ENCODE results near the gene KPNA6.
"Not testable (repeated sequence)": the region's sequence is repeated elsewhere in the genome, so short reads cannot be mapped to it uniquely, and the experiment has no call there.

Gene KPNA6

GRCh38 chr1:32142446-32143301 lies 34.8 kb downstream of the KPNA6 start:
- DNase-seq (ENCODE audit: low spot score) = peak; percentile 54

DNA sequence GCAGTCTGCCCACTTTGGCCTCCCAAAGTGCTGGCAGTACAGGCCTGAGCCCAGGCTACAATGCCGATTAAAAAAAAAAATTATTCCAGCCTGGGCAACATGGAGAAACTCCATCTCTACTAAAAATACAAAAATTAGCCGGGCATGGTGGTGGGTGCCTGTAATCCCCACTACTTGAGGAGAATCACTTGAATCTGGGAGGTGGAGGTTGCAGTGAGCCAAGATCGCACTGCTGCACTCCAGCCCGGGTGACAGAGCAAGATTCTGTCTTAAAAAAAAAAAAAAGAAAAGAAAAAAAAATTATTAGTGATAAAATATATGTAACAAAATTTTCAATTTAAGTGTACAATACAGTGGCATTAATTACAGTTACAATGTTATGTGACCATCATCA lies 35.4 kb downstream of the KPNA6 start:
- DNase-seq (ENCODE audit: low spot score) = not testable (repeated sequence)

DNA sequence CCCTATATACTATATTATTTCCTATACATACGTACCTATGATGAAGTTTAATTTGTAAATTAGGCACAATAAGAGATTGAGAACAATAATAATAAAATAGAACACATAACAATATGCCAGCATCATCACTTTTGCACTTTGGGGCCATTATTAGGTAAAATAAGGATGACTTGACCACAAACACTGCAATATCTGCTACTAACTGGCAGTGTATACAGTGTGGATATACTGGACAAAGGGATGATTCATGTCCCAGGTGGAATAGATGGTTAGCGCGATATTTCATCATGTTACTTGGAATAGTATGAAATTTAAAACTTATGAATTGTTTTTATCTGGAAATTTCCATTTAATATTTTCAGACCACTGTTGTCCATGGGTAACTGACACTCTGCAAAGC lies 36.2 kb downstream of the KPNA6 start:
- no peak for DNase-seq (ENCODE audit: low spot score)

GRCh38 chr1:32147799-32148198 lies 39.9 kb downstream of the KPNA6 start:
- not testable (repeated sequence) for DNase-seq (ENCODE audit: low spot score)

DNA sequence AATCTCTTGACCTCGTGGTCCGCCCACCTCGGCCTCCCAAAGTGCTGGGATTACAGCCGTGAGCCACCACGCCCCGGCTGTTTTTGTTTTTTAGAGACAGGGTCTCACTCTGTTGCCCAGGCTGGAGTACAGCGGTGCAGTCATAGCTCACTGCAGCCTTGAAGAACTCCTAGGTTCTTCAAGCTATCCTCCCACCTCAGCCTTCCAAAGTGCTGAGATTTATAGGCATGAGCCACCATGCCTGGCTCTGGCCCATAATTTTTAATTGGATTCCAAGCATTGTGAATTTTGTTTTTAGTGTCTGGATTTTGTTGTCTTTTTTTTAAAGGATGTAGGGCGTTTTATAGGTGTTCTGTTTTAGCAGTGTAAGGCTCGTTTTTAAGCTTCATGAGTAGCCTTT lies 43.0 kb downstream of the KPNA6 start:
- no peak for DNase-seq (ENCODE audit: low spot score)

DNA sequence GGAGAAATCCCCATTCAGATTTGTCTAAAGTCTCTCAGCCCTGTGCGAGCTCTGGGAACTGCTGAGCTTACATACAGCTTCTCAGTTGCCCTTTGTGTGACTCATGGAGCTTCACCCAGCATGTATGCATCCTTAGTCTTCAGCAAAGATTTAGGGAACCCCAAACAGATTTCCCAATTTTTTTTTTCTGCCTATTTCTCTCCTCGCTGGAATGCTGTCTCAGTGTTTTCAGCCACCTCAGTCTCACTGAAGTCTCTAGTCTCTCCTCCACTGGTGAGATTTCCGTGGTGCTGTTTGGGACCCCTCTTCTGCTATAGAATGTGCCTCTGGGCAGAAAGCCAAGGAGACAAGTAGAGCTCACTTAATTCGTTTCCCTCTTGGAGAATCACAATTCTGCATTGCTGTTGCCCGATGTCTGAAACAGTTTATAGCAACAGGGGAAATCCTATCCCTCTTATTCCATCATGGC lies 43.5 kb downstream of the KPNA6 start:
- DNase-seq (ENCODE audit: low spot score) = peak; percentile 44

GRCh38 chr1:32159189-32159588 lies 51.3 kb downstream of the KPNA6 start:
- DNase-seq (ENCODE audit: low spot score) = no peak

- DNase-seq (ENCODE audit: low spot score) = no peak
Measured at GRCh38 chr1:32163405-32163804, 55.5 kb downstream of the KPNA6 start.

- DNase-seq (ENCODE audit: low spot score) = not testable (repeated sequence)
Measured at GRCh38 chr1:32165633-32166032, 57.8 kb downstream of the KPNA6 start.

- DNase-seq (ENCODE audit: low spot score) = no peak
Measured at GRCh38 chr1:32170991-32171390, 63.1 kb downstream of the KPNA6 start.

DNA sequence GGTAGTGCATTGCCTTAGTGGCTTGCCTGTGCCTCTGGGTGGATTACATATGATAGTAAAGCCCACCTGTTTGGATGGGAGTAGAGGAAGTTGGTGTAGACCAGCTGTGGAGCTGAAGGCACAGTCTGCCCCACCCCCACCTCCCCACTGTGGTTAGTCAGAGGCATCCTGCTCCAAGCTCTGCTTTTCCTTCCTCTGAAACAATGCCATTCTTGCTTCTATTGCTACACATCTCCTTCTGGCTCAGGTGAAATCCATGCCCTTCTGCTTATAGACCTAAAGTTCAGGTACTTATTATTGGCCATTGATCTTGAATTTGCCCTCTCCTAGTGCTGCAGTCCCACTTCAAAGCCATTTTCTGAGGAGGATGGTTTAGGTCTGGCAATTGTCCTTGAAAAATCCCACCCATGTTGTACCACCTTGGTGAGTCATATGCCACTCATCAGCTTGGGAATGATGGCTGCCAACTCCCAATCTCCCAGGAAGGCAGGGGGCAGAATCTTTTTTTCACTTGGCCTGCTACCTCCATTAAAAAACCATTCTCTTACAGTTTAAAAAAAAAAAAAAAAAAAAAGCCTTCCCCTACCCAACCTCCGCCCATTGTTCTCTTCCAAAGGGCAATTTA lies 64.9 kb downstream of the KPNA6 start:
- no peak for DNase-seq (ENCODE audit: low spot score)

DNA sequence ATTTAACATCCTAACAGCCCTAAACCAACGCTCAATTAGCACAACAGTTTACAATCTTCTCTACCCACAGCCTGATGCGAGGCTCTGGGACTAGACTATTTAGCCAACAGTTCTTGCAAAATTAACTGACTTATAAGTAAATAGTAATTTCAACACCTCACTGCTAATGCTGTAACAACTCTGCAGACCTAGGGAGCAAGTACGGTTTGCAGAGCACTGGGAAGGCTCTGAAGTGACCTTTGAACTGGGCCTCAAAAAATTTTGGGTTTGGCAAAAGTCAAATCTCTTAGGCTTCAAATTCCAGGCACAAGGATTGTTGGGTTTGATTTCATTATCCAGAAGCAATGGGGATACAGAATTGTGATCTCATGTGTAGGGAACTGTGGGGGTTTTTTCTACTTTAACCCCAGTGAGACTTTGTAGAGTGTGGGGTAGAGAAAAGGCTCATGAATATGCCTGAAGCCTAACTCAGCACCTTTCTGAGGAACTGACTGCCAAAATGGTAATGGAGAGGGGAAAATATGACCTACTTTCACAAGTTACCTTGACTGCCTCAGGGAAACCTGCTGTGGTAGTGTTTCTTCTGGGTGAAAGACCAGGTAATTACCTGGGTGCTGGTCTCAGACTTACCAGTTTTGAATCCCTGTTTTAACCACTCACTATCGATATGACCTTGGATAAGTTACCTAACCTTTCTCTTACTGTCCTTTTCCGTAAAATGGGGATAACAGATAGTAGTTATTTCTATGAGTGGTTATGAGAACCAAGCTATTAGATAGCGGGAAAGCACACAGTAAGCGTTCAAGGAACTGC lies 70.7 kb downstream of the KPNA6 start:
- DNase-seq (ENCODE audit: low spot score) = no peak

DNA sequence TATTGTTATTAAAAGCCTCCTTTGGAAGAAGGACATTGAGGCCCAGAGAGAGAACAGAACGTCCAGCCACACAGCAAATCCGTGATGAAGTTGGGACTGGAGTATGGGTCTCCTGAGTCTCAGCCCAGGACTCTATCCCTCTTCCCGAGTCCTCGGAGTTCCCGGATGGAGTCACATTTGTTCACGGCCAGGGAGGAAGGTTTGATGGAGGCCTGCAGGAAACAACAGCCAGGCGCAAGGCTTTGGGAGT lies 71.3 kb downstream of the KPNA6 start:
- no peak for DNase-seq (ENCODE audit: low spot score)

DNA sequence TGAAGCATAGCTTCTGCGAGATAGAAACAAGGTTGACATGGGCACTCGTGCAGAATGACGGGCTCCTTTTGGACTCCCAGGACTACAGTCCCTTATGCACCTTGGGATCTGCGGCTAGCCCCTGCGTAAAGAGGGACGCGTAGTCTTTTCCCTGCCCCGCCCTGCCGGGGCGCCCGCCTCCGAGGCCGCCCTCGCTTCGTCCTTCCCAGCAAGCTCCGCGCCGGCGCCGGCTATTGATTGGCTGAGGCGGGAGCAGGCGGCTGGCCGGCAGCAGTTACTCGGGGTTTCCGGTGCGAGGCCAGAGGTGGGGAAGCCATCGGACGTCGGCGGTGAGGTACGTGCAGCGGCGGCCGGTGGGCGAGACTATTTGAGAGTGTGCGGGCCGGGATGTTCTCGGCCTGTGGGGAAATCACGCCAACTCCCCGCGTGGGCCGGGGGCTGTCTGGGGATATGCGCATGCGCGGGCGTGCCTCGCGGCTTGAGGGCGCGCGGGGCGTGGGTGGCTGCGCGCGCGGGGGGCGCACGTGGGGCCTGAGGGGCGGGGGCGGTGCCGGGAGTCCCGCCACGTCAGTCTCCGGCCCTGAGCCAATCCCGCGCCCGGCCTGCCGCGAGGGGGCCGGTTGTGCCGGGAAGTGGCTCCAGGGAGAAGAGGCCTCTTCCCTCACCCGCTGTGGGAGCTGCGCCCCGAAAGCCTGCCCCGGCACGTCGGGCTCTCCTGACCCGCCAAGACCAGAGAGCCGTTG lies 71.8 kb downstream of the KPNA6 start, which contains the start of gene TXLNA:
TSS of gene TXLNA (plus strand) at position 233 of the 743 bp plus-strand sequence. CDS start 671 bp downstream, outside the sequence.
- peak; percentile 93 for DNase-seq (ENCODE audit: low spot score)

DNA sequence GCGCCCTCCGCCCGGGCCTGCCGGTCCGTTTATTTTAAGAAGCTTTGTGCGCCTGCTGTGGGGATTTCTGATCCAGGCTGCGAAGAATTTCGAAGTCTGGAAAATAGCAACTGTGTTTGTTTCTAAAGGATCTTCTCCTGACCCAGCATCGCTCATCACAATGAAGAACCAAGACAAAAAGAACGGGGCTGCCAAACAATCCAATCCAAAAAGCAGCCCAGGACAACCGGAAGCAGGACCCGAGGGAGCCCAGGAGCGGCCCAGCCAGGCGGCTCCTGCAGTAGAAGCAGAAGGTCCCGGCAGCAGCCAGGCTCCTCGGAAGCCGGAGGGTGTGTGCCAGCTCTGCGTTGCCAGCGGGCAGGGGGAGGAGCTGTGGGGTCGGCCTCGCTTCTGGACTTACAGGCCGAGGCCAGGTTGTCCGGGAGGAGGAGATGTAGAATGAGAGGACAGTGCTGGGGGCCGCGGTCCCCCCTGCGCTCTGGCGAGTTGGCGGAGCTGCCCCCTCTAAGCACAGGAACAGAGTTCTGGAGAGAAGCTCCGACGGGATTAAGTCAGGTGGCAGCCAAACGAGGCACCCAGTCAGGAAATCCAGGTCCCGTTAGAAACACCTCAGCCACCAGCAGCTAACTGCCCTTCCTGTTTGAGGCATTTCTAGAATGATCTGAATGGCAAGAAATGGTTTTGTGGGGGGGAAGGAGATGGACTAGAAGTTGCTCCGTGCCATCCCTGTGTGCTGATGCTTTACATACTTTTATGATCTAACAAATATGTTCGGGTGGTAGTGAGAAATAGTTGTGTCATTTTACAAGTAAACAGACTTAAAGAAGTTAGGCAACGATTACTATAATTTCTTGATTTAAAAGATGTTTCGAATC lies 72.6 kb downstream of the KPNA6 start:
- DNase-seq (ENCODE audit: low spot score) = peak; percentile 64

DNA sequence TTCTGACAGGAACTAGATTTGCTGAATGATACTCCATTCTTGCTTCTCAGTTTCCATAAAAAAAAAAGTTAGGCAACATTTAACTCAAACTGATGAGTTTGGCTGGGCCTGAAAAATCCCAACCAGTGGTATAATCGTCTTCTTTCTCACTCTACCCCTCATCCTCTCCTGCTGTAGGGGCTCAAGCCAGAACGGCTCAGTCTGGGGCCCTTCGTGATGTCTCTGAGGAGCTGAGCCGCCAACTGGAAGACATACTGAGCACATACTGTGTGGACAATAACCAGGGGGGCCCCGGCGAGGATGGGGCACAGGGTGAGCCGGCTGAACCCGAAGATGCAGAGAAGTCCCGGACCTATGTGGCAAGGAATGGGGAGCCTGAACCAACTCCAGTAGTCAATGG lies 73.2 kb downstream of the KPNA6 start:
- no peak for DNase-seq (ENCODE audit: low spot score)

- DNase-seq (ENCODE audit: low spot score) = no peak
Measured at GRCh38 chr1:32181563-32181962, 73.7 kb downstream of the KPNA6 start.

DNA sequence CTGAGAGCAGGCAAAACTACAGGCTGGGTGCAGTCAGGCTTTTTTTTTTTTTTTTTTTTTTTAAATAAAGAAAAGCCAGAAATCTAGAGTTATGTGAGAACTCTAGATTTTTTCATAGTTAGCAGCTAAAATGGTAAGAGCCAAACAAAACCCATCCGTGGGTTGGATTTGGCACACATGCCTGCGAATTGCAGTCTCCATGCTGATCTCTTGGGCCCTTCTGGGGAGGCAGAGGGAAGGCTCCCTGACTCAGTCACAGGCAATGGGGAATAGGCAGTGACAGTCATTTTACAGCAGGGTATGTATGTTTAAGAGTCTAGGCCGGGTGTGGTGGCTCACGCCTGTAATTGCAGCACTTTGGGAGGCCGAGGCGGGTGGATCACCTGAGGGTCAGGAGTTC lies 74.2 kb downstream of the KPNA6 start:
- DNase-seq (ENCODE audit: low spot score) = peak; percentile 64

- DNase-seq (ENCODE audit: low spot score) = no peak
Measured at GRCh38 chr1:32184650-32185049, 76.8 kb downstream of the KPNA6 start.

DNA sequence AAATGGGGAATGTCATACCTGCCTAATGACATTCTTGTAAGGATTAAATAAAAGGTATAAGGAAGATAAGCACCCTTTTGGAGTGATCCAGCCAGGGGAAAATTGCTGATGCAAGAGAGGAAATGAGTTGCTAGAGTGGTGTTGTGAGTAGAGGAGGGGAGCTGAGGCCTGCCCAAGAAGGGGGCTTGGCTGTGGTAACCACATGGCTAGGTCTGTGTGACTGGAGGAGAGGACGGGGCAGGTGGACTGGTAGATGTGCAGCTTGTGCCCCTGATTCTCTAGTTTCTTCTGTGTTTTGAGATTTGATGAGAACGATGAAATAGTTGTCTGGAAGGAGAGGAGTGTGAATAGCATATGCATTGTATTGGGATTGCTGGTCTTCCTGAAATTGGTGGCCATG lies 78.2 kb downstream of the KPNA6 start:
- no peak for DNase-seq (ENCODE audit: low spot score)

DNA sequence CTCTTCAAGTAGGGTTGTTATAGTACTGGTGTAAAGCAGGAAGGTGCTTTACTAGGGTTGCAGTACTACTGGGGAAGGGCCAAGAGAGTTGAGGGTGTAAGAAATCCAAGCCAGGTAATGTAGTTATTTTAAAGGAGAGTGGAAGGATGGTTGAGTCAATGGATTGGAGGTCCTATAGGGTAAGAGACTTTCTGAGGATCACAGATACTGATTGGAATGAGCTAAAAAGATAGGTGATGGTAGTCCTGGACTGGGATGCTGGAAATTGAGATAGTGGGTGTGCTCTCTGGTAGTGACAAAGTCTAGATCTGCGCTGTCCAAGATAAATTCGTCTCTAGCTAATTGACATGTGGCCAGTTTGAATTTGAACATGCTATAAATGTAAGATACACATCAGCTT lies 78.6 kb downstream of the KPNA6 start:
- DNase-seq (ENCODE audit: low spot score) = no peak

All from RKO (cell line).